Bronchial epithelial cell (primary cell): ENCODE data around the gene RNF19B. TPM values are rescaled to one million over a fixed set of nuclear protein-coding genes. Genes with fewer than 3 reads are reported as not detected.

Experiments used
- DNase-seq: peaks from one replicate; pipeline ENCODE4 v3.0.0-alpha.2; 2010; ENCODE audit warnings: low read depth
- FAIRE-seq: peaks from 2 replicates; lab custom pipeline; 2011; peaks lifted over from hg19 to GRCh38; lab: Jason Lieb, UNC
- H3K27me3 ChIP-seq: 2 replicates; pipeline ENCODE4 v1.5.1; 2011; ENCODE audit warnings: low read length; ENCODE audit not compliant: control insufficient read depth, insufficient read depth
- H3K36me3 ChIP-seq: 2 replicates; pipeline ENCODE4 v1.5.1; 2011; ENCODE audit warnings: low read length; ENCODE audit not compliant: control insufficient read depth, insufficient read depth
- H3K4me3 ChIP-seq: 2 replicates; pipeline ENCODE4 v1.5.1; 2011; ENCODE audit warnings: mild to moderate bottlenecking, low read depth, low read length, control low read depth
- CTCF ChIP-seq: IDR thresholded peaks from 2 replicates; pipeline ENCODE4 v1.5.1; 2011; ENCODE audit warnings: mild to moderate bottlenecking, moderate library complexity, low read length, control low read depth, inconsistent platforms; ENCODE audit not compliant: insufficient read depth, severe bottlenecking
- total RNA-seq: library from RNA; depleted of rRNA; stranded (reverse); fragments of >200 nt; gene quantifications from 2 replicates; pipeline ENCODE4 v1.2.1, GENCODE V29; 2014

Gene RNF19B
- total RNA-seq, 1 donor from 2014 or later: 32.6 TPM

- no peak for FAIRE-seq
- Histone ChIP-seq H3K27me3 (no peaks in the 10 kb centered on the region), H3K36me3 (peaks cover 2% of the 10 kb centered on the region), H3K4me3 (no peak overlapping the region)
- DNase-seq: no peak
- no peak for TF ChIP-seq CTCF
Measured at GRCh38 chr1:32931760-32932159, 32.8 kb downstream of the RNF19B start.

- H3K36me3 ChIP-seq: no peaks in the 10 kb centered on the region
- no peak overlapping the region for H3K4me3 ChIP-seq
- DNase-seq (no peak), FAIRE-seq (no peak)
- no peak for TF ChIP-seq CTCF
- H3K27me3 ChIP-seq: no peaks in the 10 kb centered on the region
Measured at GRCh38 chr1:32929366-32929765, 35.2 kb downstream of the RNF19B start.

GRCh38 chr1:32928715-32929114, 35.9 kb downstream of the RNF19B start:
- FAIRE-seq (no peak), DNase-seq (no peak)
- Histone ChIP-seq H3K36me3 (no peaks in the 10 kb centered on the region), H3K4me3 (no peak overlapping the region), H3K27me3 (no peaks in the 10 kb centered on the region)
- no peak for TF ChIP-seq CTCF

- no peaks in the 10 kb centered on the region for H3K27me3 ChIP-seq
- TF ChIP-seq CTCF: no peak
- no peaks in the 10 kb centered on the region for H3K36me3 ChIP-seq
- DNase-seq (no peak), FAIRE-seq (no peak)
- H3K4me3 ChIP-seq: no peak overlapping the region
Measured at GRCh38 chr1:32928285-32928684, 36.3 kb downstream of the RNF19B start.

- Histone ChIP-seq H3K4me3 (no peak overlapping the region), H3K27me3 (no peaks in the 10 kb centered on the region), H3K36me3 (no peaks in the 10 kb centered on the region)
- DNase-seq: no peak
- TF ChIP-seq CTCF: no peak
- no peak for FAIRE-seq
Measured at GRCh38 chr1:32927441-32927840, 37.2 kb downstream of the RNF19B start.

GRCh38 chr1:32926562-32926961, 38.0 kb downstream of the RNF19B start:
- no peak overlapping the region for H3K4me3 ChIP-seq
- no peaks in the 10 kb centered on the region for H3K27me3 ChIP-seq
- FAIRE-seq (no peak), DNase-seq (no peak)
- no peak for TF ChIP-seq CTCF
- H3K36me3 ChIP-seq: no peaks in the 10 kb centered on the region
